ENCODE measurements around the gene MSH5.

The MSH5 gene

GRCh38 chr6:31723980-31724691 is 15.7 kb upstream of the MSH5 start:
- intact Hi-C loops (cut with DNase I; ENCODE audit: low total_unique reads), result loop anchor here (10.0 kb wide), 1 partner anchor 111 kb away; no protein-coding TSS in a partner anchor
- TF ChIP-seq CTCF (IDR thresholded peaks at IDR 0.05), result no peak
- Histone ChIP-seq H3K4me1 (peaks cover 0 to 23% (median 16%) of the 10 kb centered on the region in 4 donors), H3K4me3 (no peak overlapping the region), H3K27me3 (no peaks in the 10 kb centered on the region), H3K9me3 (no peaks in the 10 kb centered on the region), H3K36me3 (peaks cover 20 to 38% (median 31%) of the 10 kb centered on the region in 3 donors), H3K27ac (no peak overlapping the region)
- DNase-seq, result no peak

- H3K36me3 ChIP-seq, result peaks cover 22 to 39% (median 33%) of the 10 kb centered on the region in 3 donors
- intact Hi-C loops (cut with DNase I; ENCODE audit: low total_unique reads), result loop anchor here (10.0 kb wide), 1 partner anchor 109 kb away; no protein-coding TSS in a partner anchor
Measured at GRCh38 chr6:31725502-31726350, 14.1 kb upstream of the MSH5 start.

GRCh38 chr6:31727034-31727716 is 12.6 kb upstream of the MSH5 start:
- Histone ChIP-seq H3K27ac (peak overlapping the region; percentile 50 to 88), H3K9me3 (no peaks in the 10 kb centered on the region), H3K4me3 (no peak overlapping the region), H3K27me3 (no peaks in the 10 kb centered on the region), H3K4me1 (peaks cover 0 to 33% (median 23%) of the 10 kb centered on the region in 4 donors), H3K36me3 (peaks cover 37 to 53% (median 47%) of the 10 kb centered on the region in 3 donors)
- TF ChIP-seq CTCF (IDR thresholded peaks at IDR 0.05), result no peak
- peak in 1 of 2 donors; percentile 41 for DNase-seq
- intact Hi-C loops (cut with DNase I; ENCODE audit: low total_unique reads), result loop anchor here (10.0 kb wide), 1 partner anchor 108 kb away; no protein-coding TSS in a partner anchor

More at GRCh38 chr6:31725502-31726350, 14.1 kb upstream of the MSH5 start:
- no peak overlapping the region for H3K4me3 ChIP-seq
- no peak for DNase-seq
- H3K4me1 ChIP-seq, result peaks cover 0 to 30% (median 22%) of the 10 kb centered on the region in 4 donors
- no peak for TF ChIP-seq CTCF (IDR thresholded peaks at IDR 0.05)
- H3K27ac ChIP-seq, result no peak overlapping the region
- no peaks in the 10 kb centered on the region for H3K27me3 ChIP-seq
- no peaks in the 10 kb centered on the region for H3K9me3 ChIP-seq

GRCh38 chr6:31727717-31728671 is 11.8 kb upstream of the MSH5 start:
- Histone ChIP-seq H3K36me3 (peaks cover 45 to 61% (median 56%) of the 10 kb centered on the region in 3 donors), H3K4me1 (peaks cover 0 to 33% (median 23%) of the 10 kb centered on the region in 4 donors), H3K27ac (peak overlapping the region; percentile 88 to 94), H3K4me3 (peak overlapping the region; percentile 69 to 78), H3K27me3 (no peaks in the 10 kb centered on the region), H3K9me3 (no peaks in the 10 kb centered on the region)
- peak; percentile 33 to 77 for DNase-seq
- TF ChIP-seq CTCF (IDR thresholded peaks at IDR 0.05), result no peak
- intact Hi-C loops (cut with DNase I; ENCODE audit: low total_unique reads), result loop anchor here (10.0 kb wide), 1 partner anchor 107 kb away; no protein-coding TSS in a partner anchor
